Esophagus muscularis mucosa (tissue), 3 donors: ENCODE data around the gene CCDC66.

Experiments
- POLR2A ChIP-seq: fragments of 450-650 bp; IDR thresholded peaks from one replicate; pipeline ENCODE4 v1.6.1; 2017; ENCODE audit warnings: antibody characterized with exemption, moderate library complexity, mild to moderate bottlenecking, low read depth
- POLR2AphosphoS5 ChIP-seq, 2 donors: sonication (generic); formaldehyde crosslinking; IDR thresholded peaks; one replicate each; pipeline ENCODE4 v1.6.1; 2017; ENCODE audit warnings: antibody characterized with exemption in 2 of 2
- TF ChIP-seq, protein P1 (sequence below), 3 experiments: fragments of 200-600 bp in 2 of 3; fragments of 450-650 bp in 1 of 3; sonication (generic) in 2 of 3; IDR thresholded peaks; one replicate each; pipeline ENCODE4 v1.5.1; 2017 to 2019; ENCODE audit warnings: antibody characterized with exemption in 3 of 3, mild to moderate bottlenecking in 2 of 3, moderate library complexity in 1 of 3

DNA sequence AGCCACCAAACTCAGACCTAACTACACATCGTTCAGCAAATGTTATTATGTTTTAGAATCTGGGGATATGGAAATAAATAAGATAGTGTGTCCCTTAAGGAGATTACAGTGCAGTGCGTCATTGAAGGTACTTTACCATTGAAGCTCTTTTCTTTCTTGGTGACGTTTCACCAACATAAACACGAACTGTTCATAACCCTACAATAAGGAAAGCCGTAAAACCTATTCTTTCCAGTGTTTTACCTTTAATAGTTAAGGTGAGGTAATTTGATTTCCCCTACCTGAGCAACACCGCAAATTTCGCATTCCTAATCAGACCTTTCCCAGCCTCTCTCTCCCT is 826 bp downstream of the CCDC66 start:
- TF ChIP-seq, protein P1, sequence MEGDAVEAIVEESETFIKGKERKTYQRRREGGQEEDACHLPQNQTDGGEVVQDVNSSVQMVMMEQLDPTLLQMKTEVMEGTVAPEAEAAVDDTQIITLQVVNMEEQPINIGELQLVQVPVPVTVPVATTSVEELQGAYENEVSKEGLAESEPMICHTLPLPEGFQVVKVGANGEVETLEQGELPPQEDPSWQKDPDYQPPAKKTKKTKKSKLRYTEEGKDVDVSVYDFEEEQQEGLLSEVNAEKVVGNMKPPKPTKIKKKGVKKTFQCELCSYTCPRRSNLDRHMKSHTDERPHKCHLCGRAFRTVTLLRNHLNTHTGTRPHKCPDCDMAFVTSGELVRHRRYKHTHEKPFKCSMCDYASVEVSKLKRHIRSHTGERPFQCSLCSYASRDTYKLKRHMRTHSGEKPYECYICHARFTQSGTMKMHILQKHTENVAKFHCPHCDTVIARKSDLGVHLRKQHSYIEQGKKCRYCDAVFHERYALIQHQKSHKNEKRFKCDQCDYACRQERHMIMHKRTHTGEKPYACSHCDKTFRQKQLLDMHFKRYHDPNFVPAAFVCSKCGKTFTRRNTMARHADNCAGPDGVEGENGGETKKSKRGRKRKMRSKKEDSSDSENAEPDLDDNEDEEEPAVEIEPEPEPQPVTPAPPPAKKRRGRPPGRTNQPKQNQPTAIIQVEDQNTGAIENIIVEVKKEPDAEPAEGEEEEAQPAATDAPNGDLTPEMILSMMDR (IDR thresholded peaks at IDR 0.05), result no peak
- TF ChIP-seq POLR2A (no peak), POLR2AphosphoS5 (IDR thresholded peaks at IDR 0.05) (no peak)
